H1 (cell line): ENCODE results near the gene MRPS5.

ENCODE experiments used
- BACH1 ChIP-seq: IDR thresholded peaks from 2 replicates; pipeline ENCODE4 v1.6.1; 2012; ENCODE audit warnings: low read length, improper control_type of control experiment
- GABPA ChIP-seq: IDR thresholded peaks from 2 replicates; pipeline ENCODE4 v1.6.1; 2011; ENCODE audit warnings: mild to moderate bottlenecking, low read length, moderate library complexity, borderline replicate concordance; ENCODE audit not compliant: insufficient read depth
- JUND ChIP-seq: IDR thresholded peaks from 2 replicates; pipeline ENCODE4 v1.6.1; 2011; ENCODE audit warnings: mild to moderate bottlenecking, improper control_type of control experiment, low read length
- POLR2A ChIP-seq, 2 experiments: IDR thresholded peaks; 1 replicate in 1 of 2; 2 replicates in 1 of 2; pipeline ENCODE4 v1.6.1; 2011; ENCODE audit warnings: low read depth in 2 of 2, low read length in 2 of 2, mild to moderate bottlenecking in 2 of 2; ENCODE audit errors: control extremely low read depth in 1 of 2
- POLR2AphosphoS5 ChIP-seq: IDR thresholded peaks from 2 replicates; pipeline ENCODE4 v1.6.1; 2011; ENCODE audit warnings: low read depth, low read length
- TBP ChIP-seq: IDR thresholded peaks from 2 replicates; pipeline ENCODE4 v1.6.1; 2011; ENCODE audit warnings: low read depth, low read length, improper control_type of control experiment
- TF ChIP-seq, protein P1 (sequence below), 3 experiments: IDR thresholded peaks; 1 replicate in 2 of 3; 2 replicates in 1 of 3; pipeline versions ENCODE4 v1.5.1 to v1.6.1; 2011; ENCODE audit warnings: low read length in 3 of 3, mild to moderate bottlenecking in 3 of 3, inconsistent platforms in 2 of 3, low read depth in 1 of 3, moderate library complexity in 1 of 3; ENCODE audit not compliant: insufficient read depth in 1 of 3; ENCODE audit errors: control extremely low read depth in 1 of 3

DNA sequence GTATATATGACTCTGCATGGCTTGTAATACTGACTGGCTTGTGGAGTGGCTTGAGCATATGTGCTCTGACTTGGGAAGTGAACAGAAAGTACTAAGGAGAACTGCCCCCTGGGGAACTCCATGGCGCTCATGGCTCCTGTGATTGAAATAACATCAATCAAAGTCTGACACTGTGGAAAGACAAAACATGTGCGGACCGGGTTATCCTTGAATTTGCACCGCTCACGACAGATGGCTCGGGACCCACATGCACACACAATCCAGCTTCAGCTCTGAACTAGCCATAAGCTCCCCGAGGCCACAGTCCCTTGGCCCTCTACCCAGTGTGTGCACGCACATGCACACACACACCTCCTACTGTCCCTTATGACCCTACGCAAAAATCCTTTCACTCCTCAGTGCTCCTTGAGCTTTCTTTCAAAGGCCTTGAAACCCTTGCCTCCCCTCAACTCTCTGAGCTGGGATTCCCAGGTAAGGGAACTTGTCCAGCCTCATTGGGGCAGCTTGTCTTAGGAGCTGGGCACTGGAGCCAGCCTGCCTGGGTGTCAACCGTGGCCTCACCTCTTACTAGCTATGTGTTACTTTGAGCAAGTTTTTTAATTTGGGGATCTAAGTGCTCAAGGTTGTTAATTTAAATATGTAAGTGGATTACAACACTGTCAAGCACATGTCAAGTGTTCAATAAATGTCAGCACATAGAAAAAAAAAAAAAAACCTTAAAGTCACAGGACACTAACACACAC, 43.6 kb downstream of the MRPS5 start:
- TF ChIP-seq GABPA, result no peak
- TF ChIP-seq, protein P1, sequence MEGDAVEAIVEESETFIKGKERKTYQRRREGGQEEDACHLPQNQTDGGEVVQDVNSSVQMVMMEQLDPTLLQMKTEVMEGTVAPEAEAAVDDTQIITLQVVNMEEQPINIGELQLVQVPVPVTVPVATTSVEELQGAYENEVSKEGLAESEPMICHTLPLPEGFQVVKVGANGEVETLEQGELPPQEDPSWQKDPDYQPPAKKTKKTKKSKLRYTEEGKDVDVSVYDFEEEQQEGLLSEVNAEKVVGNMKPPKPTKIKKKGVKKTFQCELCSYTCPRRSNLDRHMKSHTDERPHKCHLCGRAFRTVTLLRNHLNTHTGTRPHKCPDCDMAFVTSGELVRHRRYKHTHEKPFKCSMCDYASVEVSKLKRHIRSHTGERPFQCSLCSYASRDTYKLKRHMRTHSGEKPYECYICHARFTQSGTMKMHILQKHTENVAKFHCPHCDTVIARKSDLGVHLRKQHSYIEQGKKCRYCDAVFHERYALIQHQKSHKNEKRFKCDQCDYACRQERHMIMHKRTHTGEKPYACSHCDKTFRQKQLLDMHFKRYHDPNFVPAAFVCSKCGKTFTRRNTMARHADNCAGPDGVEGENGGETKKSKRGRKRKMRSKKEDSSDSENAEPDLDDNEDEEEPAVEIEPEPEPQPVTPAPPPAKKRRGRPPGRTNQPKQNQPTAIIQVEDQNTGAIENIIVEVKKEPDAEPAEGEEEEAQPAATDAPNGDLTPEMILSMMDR (IDR thresholded peaks at IDR 0.05; ENCODE audit: control extremely low read depth in 1 of 3, insufficient read depth in 1 of 3, low read depth in 1 of 3, low read length in 3 of 3), result no peak
- no peak for TF ChIP-seq POLR2A (IDR thresholded peaks at IDR 0.05; ENCODE audit: control extremely low read depth in 1 of 2, low read depth in 2 of 2, low read length in 2 of 2)
- TF ChIP-seq POLR2AphosphoS5, result no peak
- no peak for TF ChIP-seq TBP
- TF ChIP-seq JUND, result no peak
- TF ChIP-seq BACH1, result no peak
